KBM-7 (cell line): ENCODE data around the gene TBC1D25.
"Not testable (repeated sequence)": the region's sequence is repeated elsewhere in the genome, so short reads cannot be mapped to it uniquely, and the experiment has no call there.

Experiments
- DNase-seq: peaks from one replicate; pipeline ENCODE4 v3.0.0-alpha.2; 2015
- in situ Hi-C: fragments of 300-500 bp; cut with MboI; formaldehyde crosslinking; loops from 2 replicates; pipeline ENCODE4 v1.14.3; 2020; ENCODE audit warnings: low sequenced_read_pairs, low pct_unique_long_range_greater_than_20kb, mixed read lengths

Gene TBC1D25

GRCh38 chrX:48541140-48541814 lies 1.8 kb downstream of the TBC1D25 start:
- in situ Hi-C loops = no loop called here
- no peak for DNase-seq

- in situ Hi-C loops = no loop called here
- no peak for DNase-seq
Measured at GRCh38 chrX:48548871-48549270, 9.4 kb downstream of the TBC1D25 start.

GRCh38 chrX:48555731-48556325 lies 16.3 kb downstream of the TBC1D25 start:
- DNase-seq, in situ Hi-C loops: not testable (repeated sequence)

GRCh38 chrX:48558271-48558670 lies 18.8 kb downstream of the TBC1D25 start:
- DNase-seq = no peak
- in situ Hi-C loops = no loop called here

GRCh38 chrX:48559636-48560035 lies 20.1 kb downstream of the TBC1D25 start:
- DNase-seq = no peak
- in situ Hi-C loops = no loop called here

GRCh38 chrX:48560056-48560455 lies 20.5 kb downstream of the TBC1D25 start:
- in situ Hi-C loops = no loop called here
- DNase-seq = no peak

GRCh38 chrX:48560681-48561080 lies 21.2 kb downstream of the TBC1D25 start:
- no peak for DNase-seq
- in situ Hi-C loops = no loop called here

- in situ Hi-C loops = no loop called here
- DNase-seq = peak; percentile 75
Measured at GRCh38 chrX:48569958-48570357, 30.4 kb downstream of the TBC1D25 start.

GRCh38 chrX:48573690-48574269 lies 34.3 kb downstream of the TBC1D25 start:
- in situ Hi-C loops = no loop called here

GRCh38 chrX:48574270-48575266 lies 35.1 kb downstream of the TBC1D25 start, which contains the start of gene RBM3:
Gene RBM3 (plus strand): TSS chrX:48574484. CDS start chrX:48575181, 697 bp downstream.
- DNase-seq = peak; percentile 98
- in situ Hi-C loops = no loop called here

More at GRCh38 chrX:48573690-48574269, 34.3 kb downstream of the TBC1D25 start:
- DNase-seq = no peak

- in situ Hi-C loops = no loop called here
- no peak for DNase-seq
Measured at GRCh38 chrX:48575642-48576041, 36.1 kb downstream of the TBC1D25 start.

GRCh38 chrX:48576108-48576507 lies 36.6 kb downstream of the TBC1D25 start:
- DNase-seq = no peak
- in situ Hi-C loops = no loop called here

GRCh38 chrX:48578661-48579128 lies 39.2 kb downstream of the TBC1D25 start:
- peak; percentile 26 for DNase-seq
- in situ Hi-C loops = no loop called here

- in situ Hi-C loops = no loop called here
- DNase-seq = no peak
Measured at GRCh38 chrX:48579259-48579658, 39.7 kb downstream of the TBC1D25 start.

GRCh38 chrX:48580662-48581061 lies 41.1 kb downstream of the TBC1D25 start:
- DNase-seq = peak; percentile 41
- in situ Hi-C loops = no loop called here

GRCh38 chrX:48584698-48585097 lies 45.2 kb downstream of the TBC1D25 start:
- no peak for DNase-seq
- in situ Hi-C loops = no loop called here

GRCh38 chrX:48589482-48590162 lies 50.1 kb downstream of the TBC1D25 start:
- no peak for DNase-seq
- in situ Hi-C loops = no loop called here

GRCh38 chrX:48590203-48591103 lies 50.9 kb downstream of the TBC1D25 start:
- in situ Hi-C loops = no loop called here
- DNase-seq = no peak
